ENCODE measurements around the gene ARMC9. TPM values are rescaled to one million over a fixed set of nuclear protein-coding genes. Genes with fewer than 3 reads are reported as not detected.

Gene ARMC9
- total and polyA plus RNA-seq, 2 of the 13 experiments (the other 11 are each of a cell fraction or from before 2014, with no cell fraction given): 9.1 to 12.8 TPM

DNA sequence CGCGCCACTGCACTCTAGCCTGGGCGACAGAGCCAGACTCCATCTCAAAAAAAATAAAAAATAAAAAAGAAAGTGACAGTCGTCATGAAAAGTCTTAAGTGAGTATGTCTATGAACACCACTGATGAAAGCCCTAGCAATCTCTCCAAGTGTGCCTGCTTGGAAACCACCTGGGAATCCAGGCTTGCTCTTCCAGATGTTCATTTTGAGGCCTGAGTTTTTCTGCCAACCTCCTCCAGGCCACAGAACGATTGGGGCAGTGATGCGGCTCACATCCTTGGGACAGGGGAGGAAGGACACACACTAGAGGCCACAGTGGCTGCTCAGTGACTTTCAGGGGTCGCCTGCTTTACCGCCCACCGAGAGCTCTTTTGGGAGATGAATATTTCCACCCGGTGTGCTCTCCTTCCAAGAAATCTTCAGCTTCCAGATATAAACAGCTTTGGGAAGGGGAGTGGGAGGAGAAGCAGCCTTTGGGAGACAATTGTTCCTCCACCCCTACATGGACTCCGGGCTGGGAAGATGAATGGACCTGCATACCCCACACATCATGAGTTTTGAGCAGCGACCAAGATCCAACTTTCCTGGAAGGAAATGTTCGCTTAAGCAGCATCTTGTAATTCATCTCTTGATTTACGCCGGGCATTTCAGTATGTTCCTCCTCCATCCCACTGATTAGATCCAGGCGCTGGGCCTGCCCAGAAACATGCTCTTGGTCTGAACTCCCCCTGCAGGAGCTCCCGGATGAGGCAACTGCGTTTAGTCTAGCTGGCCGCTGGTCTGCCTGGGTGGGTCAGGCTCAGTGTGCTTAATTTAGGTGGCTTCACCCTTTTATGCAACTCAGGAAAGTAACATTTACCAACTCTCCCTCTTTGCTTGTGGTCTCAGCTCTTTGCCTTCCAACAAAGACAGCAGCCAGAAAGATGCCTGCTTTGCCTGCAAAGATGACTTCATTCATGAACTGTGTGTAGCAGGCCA lies 6.2 kb upstream of the ARMC9 start (continued):
- TF ChIP-seq, protein P1, sequence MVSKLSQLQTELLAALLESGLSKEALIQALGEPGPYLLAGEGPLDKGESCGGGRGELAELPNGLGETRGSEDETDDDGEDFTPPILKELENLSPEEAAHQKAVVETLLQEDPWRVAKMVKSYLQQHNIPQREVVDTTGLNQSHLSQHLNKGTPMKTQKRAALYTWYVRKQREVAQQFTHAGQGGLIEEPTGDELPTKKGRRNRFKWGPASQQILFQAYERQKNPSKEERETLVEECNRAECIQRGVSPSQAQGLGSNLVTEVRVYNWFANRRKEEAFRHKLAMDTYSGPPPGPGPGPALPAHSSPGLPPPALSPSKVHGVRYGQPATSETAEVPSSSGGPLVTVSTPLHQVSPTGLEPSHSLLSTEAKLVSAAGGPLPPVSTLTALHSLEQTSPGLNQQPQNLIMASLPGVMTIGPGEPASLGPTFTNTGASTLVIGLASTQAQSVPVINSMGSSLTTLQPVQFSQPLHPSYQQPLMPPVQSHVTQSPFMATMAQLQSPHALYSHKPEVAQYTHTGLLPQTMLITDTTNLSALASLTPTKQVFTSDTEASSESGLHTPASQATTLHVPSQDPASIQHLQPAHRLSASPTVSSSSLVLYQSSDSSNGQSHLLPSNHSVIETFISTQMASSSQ (IDR thresholded peaks at IDR 0.05; ENCODE audit: low read depth): no peak
- TF ChIP-seq, protein P1 (CRISPR knock-in tag; IDR thresholded peaks at IDR 0.05; ENCODE audit: borderline replicate concordance): no peak
- TF ChIP-seq ZNF510 (CRISPR knock-in tag; IDR thresholded peaks at IDR 0.05; ENCODE audit: low read depth) (0 out of 2 replicates have a peak, but pooled peaks have one; percentile 51), XRCC5 (optimal IDR thresholded peaks at IDR 0.05; ENCODE audit: low read length) (peak; percentile 94), KDM6A (CRISPR knock-in tag; IDR thresholded peaks at IDR 0.05; ENCODE audit: low read depth) (no peak)
- TF ChIP-seq, protein P2, sequence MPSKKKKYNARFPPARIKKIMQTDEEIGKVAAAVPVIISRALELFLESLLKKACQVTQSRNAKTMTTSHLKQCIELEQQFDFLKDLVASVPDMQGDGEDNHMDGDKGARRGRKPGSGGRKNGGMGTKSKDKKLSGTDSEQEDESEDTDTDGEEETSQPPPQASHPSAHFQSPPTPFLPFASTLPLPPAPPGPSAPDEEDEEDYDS (CRISPR knock-in tag; IDR thresholded peaks at IDR 0.05): 0 out of 2 replicates have a peak, but pooled peaks have one; percentile 19

Data from HepG2 (cell line).